Effector CD8-positive, alpha-beta T cell (primary cell): ENCODE measurements around the gene USP35.
"Not testable (repeated sequence)": the region's sequence is repeated elsewhere in the genome, so short reads cannot be mapped to it uniquely, and the experiment has no call there.

Experiments
- DNase-seq: peaks from one replicate; lab custom pipeline; 2025; lab: John Stamatoyannopoulos, UW

Gene USP35

DNA sequence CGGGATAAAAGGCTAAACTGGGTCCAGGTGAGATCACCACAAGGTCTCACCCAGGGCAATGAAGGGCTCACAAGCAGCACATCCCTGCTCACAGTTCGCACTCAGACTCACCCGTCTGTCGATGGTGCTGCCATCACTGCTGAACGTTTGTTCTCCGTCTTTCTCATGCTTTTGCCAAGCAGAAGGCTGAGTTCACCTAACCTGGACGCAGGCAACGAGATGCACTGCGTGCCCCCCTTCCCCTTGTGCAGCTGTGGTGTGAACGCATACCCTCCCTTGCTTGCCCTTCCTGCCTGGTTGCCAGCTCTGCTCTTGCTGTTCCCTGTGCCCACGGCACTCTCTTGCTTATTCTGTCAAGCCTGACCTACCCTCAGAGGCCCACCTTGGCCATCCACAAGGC is 18.3 kb upstream of the USP35 start:
- DNase-seq: no peak

DNA sequence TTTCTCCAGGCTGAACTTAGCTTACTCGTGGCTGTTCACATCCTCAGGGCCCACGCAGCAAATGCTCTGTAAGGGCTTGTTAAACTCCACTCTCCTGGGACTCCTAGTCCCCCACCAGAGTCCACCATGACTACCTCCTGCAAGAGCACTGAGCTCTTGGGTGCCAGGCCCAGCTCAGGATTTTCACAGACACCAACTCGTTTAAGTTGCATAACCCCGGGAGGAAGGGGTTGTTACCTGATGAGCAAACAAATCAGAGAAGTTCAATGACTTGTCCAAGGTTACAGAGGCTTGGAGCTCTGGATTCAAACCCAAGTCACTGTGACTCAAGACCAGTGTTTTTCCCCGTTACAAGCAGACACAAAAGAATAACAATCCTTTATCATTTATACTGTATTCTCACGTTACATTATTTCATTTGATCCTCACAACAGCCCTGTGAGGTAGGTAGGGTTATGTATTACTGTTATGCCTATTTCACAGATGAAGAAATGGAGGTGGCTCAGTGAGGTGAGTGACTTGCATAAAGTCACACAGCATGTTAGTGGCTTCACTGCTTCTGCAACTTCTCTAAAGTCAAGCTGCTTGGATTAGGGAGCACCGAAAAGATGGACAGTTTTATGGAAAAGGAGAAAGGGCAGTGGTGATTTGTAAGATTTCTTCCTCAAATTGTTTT is 17.7 kb upstream of the USP35 start:
- DNase-seq: no peak

DNA sequence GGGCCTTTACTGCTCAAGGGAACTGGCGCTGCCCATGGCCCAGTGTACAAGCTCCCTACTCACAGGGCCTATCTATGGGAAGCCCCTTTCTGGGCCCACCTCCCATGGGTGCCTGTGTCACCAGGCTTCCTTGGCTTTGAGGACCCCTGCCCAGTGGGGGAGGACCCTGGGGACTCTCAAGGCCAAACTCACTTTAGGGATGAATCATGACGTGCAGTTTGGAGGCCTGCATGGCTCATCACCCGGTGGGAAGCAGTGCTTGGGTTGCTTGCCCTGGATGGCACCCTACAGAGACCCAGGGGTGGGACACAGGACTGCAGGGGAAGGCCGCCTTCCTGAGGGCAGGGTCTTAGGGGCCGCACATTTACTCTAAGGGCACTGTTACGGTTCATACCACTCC is 16.8 kb upstream of the USP35 start:
- DNase-seq: no peak

DNA sequence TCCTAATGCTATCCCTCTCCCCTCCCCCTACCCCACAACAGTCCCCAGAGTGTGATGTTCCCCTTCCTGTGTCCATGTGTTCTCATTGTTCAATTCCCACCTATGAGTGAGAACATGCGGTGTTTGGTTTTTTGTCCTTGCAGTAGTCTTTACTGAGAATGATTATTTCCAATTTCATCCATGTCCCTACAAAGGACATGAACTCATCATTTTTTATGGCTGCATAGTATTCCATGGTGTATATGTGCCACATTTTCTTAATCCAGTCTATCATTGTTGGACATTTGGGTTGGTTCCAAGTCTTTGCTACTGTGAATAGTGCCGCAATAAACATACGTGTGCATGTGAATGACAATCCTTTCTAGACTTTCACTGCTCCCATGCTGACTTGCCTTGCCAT is 12.9 kb upstream of the USP35 start:
- DNase-seq: not testable (repeated sequence)

DNA sequence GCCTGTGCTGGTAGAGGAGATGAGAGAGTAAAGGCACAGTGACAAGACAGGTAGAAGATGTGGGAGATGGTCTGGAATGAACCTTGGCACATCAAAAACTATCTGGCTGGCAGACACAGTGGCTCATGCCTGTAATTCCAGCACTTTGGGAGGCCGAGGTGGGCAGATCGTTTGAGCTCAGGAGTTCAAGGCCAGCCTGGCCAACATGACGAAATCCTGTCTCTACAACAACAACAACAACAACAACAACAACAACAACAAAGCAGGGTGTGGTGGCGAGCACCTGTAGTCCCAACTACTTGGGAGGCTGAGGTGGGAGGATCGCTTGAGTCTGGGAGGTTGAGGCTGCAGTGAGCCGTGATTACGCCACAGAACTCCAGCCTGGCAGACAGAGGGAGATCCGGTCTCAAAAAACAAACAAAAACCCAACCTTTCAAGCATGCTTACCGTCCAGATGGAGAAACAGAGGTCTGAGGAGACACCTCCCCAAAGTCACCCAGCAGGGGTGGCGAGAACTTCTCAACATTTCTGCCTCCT is 12.0 kb upstream of the USP35 start:
- no peak for DNase-seq

DNA sequence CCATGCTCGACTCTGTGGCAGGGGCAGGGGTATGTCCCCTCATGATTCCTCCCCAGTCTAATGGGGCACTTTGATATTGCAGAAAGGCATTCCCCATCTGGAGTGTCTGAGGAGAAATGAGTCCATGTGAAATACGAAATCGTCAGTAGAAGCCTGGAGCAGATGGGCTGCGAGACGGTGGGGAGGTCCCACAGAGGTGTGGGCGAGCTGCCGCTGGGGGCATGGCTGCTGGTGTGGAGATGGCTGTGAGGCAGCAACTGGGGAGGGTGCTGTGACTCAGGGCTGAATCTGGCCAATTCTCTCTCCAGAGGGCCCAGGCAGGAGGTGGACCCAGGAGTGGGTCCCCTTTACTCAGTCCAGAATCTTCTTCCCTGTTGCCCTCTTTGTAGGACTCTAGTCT is 11.5 kb upstream of the USP35 start:
- no peak for DNase-seq

DNA sequence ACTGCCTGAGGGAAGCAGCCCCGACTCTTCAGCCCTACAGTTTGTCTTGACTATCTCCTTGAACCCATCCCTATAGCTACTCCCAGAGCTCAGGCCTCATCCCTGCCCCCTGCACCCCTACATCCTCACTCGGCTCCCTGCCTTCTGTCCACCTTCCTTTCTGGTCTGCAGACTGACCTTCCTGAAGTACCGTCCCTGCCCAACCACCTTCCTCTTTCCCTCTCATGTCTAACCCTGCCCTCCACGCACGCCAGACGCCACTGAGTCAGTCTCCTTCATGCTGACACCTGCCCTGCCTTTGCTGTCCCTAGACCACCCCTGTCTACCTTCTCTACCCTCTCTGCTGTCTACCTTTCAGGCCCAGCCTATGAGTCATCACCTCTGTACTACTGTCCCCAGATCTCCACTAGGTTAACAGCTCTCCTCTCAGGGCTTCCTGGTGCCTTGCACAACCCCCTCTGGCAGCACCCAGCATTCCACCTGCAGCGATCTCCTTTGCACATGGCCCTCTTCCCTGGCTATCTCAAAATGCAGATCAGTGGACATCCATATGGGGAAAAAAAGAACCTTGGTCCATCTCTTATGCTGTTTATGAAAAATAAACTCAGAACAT is 9.2 kb upstream of the USP35 start:
- DNase-seq: no peak

DNA sequence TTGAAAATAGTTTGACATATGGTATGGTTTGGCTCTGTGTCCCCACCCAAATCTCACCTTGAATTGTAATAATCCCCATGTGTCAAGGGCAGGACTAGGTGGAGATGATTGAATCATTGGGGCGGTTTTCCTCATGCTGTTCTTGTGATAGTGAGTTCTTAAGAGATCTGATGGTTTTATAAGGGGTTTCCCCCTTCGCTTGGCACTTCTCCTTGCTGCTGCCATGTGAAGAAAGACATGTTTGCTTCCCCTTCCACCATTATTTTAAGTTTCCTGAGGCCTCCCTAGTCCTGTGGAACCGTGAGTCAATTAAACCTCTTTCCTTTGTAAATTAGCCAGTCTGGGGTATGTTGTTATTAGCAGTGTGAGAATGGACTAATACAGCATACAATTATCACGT is 8.0 kb upstream of the USP35 start:
- no peak for DNase-seq

DNA sequence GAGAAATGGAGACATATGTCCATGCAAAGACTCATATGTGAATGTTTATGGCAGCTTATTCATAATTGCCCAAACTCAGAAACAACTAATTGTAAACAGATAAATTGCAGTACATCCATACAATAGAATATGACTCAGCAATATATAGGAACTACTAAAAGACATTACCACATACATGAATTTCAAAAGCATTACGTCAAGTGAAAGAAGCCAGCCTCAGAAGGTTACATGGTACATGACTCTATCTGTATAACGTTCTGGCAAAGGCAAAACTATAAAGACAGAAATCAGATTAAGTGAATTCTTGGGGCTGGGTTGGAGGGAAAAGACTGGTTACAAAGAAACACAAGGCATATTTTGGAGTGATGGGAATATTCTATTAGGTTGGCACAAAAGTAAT is 7.5 kb upstream of the USP35 start:
- DNase-seq: no peak

DNA sequence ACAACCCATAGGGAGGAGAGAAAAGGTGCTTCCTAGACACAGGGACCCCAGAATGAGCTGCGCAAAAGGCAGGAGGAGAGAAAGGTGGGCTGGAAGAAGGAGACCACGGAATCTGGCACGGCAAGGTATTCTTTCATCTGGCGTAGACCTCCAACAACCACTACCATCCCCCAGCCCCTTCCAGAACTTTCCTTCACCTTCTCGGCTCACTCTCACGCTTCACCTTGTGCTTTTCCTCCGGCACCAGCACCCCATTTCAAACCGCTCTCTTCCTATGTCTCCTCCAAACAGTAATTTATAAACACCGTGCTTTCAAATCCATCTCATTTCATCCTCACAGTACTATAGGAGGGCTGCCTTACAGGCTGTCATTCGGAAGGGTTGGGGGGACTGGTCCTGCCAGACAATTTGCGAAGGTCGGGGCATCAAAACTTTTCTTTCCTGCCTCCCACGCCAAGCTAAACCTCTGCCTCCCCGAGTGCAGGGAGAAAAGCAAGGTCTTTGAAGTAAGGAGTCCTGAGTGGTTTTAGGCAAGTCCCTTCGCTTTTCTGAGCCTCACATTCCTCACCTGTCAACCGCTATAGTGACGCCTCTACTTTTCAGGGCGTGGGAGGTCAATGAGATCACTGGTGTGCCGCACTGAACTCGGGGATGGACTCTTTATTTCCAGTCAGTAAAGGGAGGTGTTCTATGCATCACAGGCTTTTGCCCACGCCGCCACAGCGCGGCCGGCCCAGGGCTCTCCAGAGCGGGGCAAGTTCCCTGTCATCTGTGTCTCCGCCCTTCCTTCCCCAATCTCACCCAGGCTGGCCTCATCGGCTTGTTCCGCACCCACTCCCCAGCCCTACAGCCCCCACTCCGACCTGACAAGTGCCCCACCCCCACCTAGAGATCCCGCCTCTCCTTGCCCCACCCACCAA is 1.1 kb upstream of the USP35 start:
- peak; percentile 58 for DNase-seq

DNA sequence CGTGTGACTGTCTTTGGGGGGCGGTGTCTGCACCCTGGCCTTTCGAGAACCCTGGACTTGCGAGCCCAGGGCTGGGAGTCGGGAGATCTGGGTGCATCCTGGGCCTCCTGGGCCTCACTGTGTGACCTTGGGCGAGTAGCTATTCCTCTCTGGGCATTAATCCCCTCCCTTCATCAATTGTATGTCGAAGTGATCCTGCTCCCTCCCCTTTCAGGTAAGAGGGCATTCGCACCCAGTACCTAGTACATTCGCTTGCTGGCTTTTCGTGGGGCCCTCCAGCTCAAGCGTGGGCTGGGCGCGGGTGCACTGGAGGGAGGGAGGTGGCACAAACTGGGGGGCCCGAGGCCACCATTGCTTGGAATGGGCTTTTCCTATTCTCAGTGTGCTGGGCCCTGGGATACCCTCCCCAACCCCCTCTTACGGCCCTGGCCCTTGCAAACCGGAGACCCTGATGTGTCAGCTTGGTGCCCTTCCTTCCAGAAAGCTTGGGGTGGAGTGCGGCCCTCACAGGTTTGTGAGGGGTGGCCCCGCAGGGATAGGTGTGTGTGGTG is 530 bp downstream of the USP35 start:
- no peak for DNase-seq

DNA sequence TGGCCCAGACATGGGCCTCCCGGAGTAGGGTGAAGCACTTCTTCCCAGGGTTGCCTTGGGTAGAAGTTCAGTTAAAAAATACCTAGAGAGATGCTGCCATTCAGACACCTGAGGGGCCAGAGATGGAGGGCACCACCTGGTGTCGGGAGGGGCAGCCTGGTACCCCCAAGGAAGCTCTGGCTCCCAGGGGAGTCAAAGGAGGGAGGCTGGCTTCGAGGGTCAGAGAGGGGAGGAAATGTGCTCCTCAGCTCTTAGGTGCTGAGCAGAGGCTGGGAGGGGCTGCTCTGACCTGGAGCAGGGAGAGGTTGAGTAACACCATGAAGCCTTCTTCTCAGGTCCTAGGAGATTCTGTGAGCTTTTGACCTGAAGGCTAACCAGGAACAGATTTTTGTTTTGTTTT is 1.1 kb downstream of the USP35 start:
- no peak for DNase-seq

DNA sequence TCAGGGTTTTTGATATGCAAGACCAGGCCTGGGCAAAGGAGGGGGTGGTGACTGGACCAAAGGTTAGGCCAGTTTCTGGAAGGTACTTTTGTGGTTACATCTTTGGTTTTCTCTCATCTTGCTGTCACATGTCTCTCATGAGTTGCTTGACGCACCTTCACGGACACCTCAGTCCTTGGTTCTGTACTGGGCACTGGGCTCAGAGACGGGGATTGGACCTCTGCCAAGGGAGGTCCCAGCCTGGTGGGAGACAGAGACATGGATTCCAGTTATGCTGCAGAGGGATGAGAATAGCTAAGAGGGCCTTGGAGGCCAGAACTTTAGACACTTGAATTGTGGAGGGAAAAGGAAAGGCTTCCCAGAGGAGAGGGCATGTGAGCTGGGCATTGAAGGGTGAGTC is 1.7 kb downstream of the USP35 start:
- DNase-seq: no peak

DNA sequence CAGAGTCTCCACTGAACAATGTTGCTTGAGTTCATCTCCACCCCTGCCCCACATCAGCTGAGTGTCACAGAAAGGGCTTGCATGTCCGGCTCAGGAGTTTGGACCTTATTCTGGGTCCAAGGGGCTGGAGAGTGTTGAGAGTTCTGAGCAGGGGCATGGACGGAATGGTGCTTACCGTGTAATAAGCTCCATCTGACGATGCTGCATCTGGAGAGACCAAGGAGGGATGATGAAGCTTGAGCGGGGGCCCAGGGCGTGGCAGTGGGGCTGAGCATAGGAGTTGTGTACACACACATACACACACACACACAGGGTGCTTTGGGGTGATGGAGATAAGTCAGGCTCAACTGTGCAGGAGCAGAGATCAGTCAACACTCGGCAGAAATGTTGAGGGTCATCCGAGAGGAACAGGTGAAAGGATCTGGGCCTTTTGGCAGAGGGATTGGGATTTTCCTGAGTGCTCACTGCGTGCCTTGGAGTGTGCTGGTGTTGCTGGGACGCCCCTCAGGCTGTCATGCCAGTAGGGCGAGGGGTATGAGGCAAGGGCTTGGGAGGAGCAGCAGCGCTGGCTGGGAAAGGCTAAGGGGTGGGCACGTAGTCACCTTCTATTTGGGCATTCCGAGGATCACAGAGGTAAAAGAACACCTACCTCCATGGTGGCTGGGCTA is 2.3 kb downstream of the USP35 start:
- DNase-seq: no peak

DNA sequence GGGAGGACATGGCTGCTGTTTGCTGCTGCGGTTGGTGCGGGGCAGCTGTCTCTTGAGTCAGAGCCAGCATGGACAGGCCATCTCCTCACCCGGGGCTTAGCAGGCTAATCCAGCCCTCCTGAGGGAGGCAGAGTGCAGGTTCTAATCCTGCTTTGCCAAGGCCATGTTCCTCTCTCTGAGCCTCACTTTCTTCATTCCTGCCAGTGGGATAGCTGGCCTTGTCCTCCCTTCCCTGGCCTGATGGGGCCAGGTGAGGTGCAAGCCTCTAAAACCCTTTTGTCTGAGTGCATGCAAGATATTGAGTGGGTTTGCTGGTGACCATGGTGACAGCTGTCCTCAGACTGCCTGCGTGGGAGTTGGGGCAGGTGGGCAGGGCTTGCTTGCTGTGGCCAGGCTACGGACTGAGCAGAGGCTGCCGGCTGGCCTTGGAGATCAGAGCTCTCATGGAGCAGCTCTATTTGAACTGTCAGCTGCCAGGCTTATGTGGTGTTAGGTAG is 3.6 kb downstream of the USP35 start:
- no peak for DNase-seq

DNA sequence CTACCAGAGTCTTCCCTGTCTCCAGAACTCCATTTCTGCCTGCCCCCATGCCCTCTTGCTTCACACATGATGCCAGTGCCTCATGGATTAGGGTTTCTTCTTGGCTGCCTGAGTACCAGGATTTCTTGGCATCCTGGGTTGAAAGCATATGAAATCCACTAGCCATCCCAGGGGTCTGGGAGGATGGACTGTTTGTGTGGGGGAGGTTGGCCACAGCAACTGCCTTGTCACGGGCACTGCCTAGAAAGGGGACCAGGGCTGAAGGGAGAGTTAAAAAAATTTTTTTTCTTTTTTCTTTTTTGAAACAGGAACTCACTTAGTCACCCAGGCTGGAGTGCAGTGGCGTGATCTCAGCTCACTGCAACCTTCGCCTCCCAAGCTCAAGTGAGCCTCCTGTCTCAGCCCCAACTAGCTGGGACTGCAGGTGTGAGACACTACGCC is 4.2 kb downstream of the USP35 start:
- DNase-seq: no peak

DNA sequence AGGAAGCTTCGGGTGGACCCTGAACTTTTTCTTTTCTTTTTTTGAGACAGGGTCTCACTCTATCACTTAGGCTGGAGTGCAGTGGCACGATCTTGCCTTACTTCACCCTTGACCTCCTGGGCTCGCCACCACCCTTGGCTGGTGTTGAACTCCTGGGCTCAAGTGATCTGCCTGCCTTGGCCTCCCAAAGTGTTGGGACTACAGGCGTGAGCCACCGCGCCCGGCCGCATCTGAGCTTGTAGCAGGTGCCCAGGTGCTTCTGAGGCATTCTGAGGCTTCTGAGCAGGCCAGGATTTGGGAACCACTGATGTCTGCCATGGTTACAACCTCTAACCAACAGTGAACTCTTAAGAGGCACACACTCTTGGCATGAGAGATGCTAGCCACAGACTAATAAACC is 5.1 kb downstream of the USP35 start:
- DNase-seq: no peak

DNA sequence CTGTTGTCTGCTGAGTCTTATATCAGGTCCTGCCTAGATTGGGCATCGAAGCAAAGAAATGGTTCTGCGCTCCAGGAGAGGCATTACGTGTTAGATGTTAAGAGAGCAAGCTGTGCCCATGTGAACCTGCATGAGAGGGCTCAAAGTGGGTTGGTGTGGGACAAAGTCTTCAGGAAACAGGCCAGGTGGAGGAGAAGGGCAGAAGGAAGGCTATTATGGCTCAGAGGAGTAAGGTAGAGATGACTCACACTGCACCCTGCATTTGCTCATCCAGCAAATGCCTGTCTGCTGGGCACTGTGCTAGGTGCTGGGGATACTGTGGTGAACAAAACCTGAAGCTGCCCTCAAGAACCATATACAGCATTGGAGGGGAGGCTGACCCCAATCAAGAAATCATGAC is 5.8 kb downstream of the USP35 start:
- DNase-seq: no peak

DNA sequence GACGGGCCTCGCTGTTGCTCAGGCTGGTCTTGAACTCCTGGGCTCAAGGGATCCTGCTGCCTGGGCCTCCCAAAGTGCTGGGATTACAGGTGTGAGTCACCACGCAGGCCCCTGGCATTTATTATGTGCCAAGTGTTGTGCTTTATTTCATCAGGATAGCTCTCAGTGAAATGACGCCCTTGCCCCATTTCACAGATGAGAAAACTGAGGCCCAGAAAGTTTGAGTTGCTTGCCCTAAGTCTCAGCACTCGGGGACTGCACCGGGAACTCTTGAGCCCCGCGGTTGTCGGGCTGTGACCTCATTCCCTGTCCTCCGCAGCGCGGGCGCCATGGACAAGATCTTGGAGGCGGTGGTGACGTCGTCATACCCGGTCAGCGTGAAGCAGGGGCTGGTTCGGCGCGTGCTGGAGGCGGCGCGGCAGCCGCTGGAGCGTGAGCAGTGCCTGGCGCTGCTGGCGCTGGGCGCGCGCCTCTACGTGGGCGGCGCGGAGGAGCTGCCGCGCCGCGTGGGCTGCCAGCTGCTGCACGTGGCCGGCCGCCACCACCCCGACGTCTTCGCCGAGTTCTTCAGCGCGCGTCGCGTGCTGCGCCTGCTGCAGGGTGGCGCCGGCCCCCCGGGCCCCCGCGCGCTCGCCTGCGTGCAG is 7.3 kb downstream of the USP35 start:
- no peak for DNase-seq

DNA sequence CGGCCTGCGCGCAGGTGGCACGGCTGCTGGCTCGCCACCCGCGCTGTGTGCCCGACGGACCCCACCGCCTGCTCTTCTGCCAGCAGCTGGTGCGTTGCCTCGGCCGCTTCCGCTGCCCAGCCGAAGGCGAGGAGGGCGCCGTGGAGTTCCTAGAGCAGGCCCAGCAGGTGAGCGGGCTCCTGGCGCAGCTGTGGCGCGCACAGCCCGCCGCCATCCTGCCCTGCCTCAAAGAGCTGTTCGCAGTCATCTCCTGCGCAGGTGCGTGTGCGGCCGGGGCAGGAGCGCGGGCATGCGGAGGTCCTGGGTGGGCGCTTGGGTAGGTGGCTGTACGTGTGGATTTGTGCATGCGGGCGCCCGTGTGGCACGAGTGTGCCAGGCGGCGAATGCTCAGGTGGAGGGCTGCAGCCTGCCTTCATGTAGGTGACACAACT is 8.0 kb downstream of the USP35 start:
- DNase-seq: no peak

DNA sequence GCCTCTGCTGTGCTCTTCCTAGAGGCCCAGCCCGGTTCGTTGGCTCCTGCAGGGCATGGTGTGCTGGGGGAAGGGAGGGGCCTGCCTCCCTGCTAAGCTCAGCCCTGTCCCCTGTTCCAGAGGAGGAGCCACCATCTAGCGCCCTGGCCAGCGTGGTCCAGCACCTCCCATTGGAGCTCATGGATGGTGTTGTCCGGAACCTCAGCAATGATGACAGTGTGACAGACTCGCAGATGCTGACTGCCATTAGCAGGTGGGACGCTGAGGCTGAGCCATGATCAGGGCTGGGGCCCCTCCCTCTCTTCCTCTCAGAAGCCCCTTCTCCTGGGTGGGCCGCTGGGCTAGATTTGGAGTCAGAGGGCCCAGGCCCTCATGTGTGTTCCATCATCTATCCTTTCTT is 9.1 kb downstream of the USP35 start:
- no peak for DNase-seq
